Measurements from ENCODE around the gene PHACTR3. TPM values are rescaled to one million over a fixed set of nuclear protein-coding genes. Genes with fewer than 3 reads are reported as not detected.

PHACTR3 gene
- total and polyA plus RNA-seq, 2 donors: 2.9 to 35.8 TPM

- Histone ChIP-seq H3K27ac (ENCODE audit: low read depth in 1 of 2, low read length in 1 of 2) (no peak overlapping the region), H3K4me3 (ENCODE audit: low read length in 2 of 2) (no peak overlapping the region), H3K36me3 (ENCODE audit: control insufficient read depth in 2 of 2, insufficient read depth in 2 of 2, low read length in 1 of 2) (no peaks in the 10 kb centered on the region), H3K4me1 (ENCODE audit: control insufficient read depth in 2 of 2, insufficient read depth in 2 of 2, low read length in 2 of 2) (no peaks in the 10 kb centered on the region), H3K9me3 (ENCODE audit: control insufficient read depth in 2 of 2, insufficient read depth in 1 of 2, low read length in 1 of 2) (peaks cover 0 to 1% of the 10 kb centered on the region in 2 donors), H3K27me3 (ENCODE audit: control insufficient read depth in 2 of 2, insufficient read depth in 1 of 2, low read length in 1 of 2) (no peaks in the 10 kb centered on the region)
- DNase-seq (ENCODE audit: low read depth in 6 of 9, low spot score in 9 of 9): no peak
- WGBS: 63% methylated on average over 8 of the region's 8 CpGs
Observed at GRCh38 chr20:59630526-59630925, 26.2 kb downstream of the PHACTR3 start.

- H3K27ac ChIP-seq (ENCODE audit: low read depth in 1 of 2, low read length in 1 of 2): no peak overlapping the region
- 92% methylated on average over 14 of the region's 14 CpGs for WGBS
- peaks cover 0 to 1% of the 10 kb centered on the region in 2 donors for H3K9me3 ChIP-seq (ENCODE audit: control insufficient read depth in 2 of 2, insufficient read depth in 1 of 2, low read length in 1 of 2)
- H3K27me3 ChIP-seq (ENCODE audit: control insufficient read depth in 2 of 2, insufficient read depth in 1 of 2, low read length in 1 of 2): no peaks in the 10 kb centered on the region
- no peaks in the 10 kb centered on the region for H3K36me3 ChIP-seq (ENCODE audit: control insufficient read depth in 2 of 2, insufficient read depth in 2 of 2, low read length in 1 of 2)
- H3K4me3 ChIP-seq (ENCODE audit: low read length in 2 of 2): no peak overlapping the region
- DNase-seq (ENCODE audit: low read depth in 6 of 9, low spot score in 9 of 9): no peak
- H3K4me1 ChIP-seq (ENCODE audit: control insufficient read depth in 2 of 2, insufficient read depth in 2 of 2, low read length in 2 of 2): no peaks in the 10 kb centered on the region
Observed at GRCh38 chr20:59631751-59632540, 27.6 kb downstream of the PHACTR3 start.

GRCh38 chr20:59632541-59633113, 28.3 kb downstream of the PHACTR3 start:
- Histone ChIP-seq H3K27me3 (ENCODE audit: control insufficient read depth in 2 of 2, insufficient read depth in 1 of 2, low read length in 1 of 2) (no peaks in the 10 kb centered on the region), H3K4me3 (ENCODE audit: low read length in 2 of 2) (no peak overlapping the region), H3K4me1 (ENCODE audit: control insufficient read depth in 2 of 2, insufficient read depth in 2 of 2, low read length in 2 of 2) (no peaks in the 10 kb centered on the region), H3K36me3 (ENCODE audit: control insufficient read depth in 2 of 2, insufficient read depth in 2 of 2, low read length in 1 of 2) (no peaks in the 10 kb centered on the region), H3K27ac (ENCODE audit: low read depth in 1 of 2, low read length in 1 of 2) (no peak overlapping the region), H3K9me3 (ENCODE audit: control insufficient read depth in 2 of 2, insufficient read depth in 1 of 2, low read length in 1 of 2) (peaks cover 0 to 1% of the 10 kb centered on the region in 2 donors)
- DNase-seq (ENCODE audit: low read depth in 6 of 9, low spot score in 9 of 9): no peak
- 81% methylated on average over 8 of the region's 8 CpGs for WGBS

GRCh38 chr20:59633656-59634251, 29.4 kb downstream of the PHACTR3 start:
- H3K27me3 ChIP-seq (ENCODE audit: control insufficient read depth in 2 of 2, insufficient read depth in 1 of 2, low read length in 1 of 2): no peaks in the 10 kb centered on the region
- WGBS: 95% methylated on average over 6 of the region's 6 CpGs
- no peak overlapping the region for H3K27ac ChIP-seq (ENCODE audit: low read depth in 1 of 2, low read length in 1 of 2)
- H3K4me1 ChIP-seq (ENCODE audit: control insufficient read depth in 2 of 2, insufficient read depth in 2 of 2, low read length in 2 of 2): no peaks in the 10 kb centered on the region
- no peak overlapping the region for H3K4me3 ChIP-seq (ENCODE audit: low read length in 2 of 2)
- H3K36me3 ChIP-seq (ENCODE audit: control insufficient read depth in 2 of 2, insufficient read depth in 2 of 2, low read length in 1 of 2): no peaks in the 10 kb centered on the region
- H3K9me3 ChIP-seq (ENCODE audit: control insufficient read depth in 2 of 2, insufficient read depth in 1 of 2, low read length in 1 of 2): peaks cover 0 to 1% of the 10 kb centered on the region in 2 donors
- DNase-seq (ENCODE audit: low read depth in 6 of 9, low spot score in 9 of 9): no peak

- no peak overlapping the region for H3K4me3 ChIP-seq (ENCODE audit: low read length in 2 of 2)
- H3K36me3 ChIP-seq (ENCODE audit: control insufficient read depth in 2 of 2, insufficient read depth in 2 of 2, low read length in 1 of 2): no peaks in the 10 kb centered on the region
- H3K27ac ChIP-seq (ENCODE audit: low read depth in 1 of 2, low read length in 1 of 2): no peak overlapping the region
- H3K27me3 ChIP-seq (ENCODE audit: control insufficient read depth in 2 of 2, insufficient read depth in 1 of 2, low read length in 1 of 2): no peaks in the 10 kb centered on the region
- WGBS: 89% methylated on average over 18 of the region's 18 CpGs
- no peak for DNase-seq (ENCODE audit: low read depth in 6 of 9, low spot score in 9 of 9)
- H3K9me3 ChIP-seq (ENCODE audit: control insufficient read depth in 2 of 2, insufficient read depth in 1 of 2, low read length in 1 of 2): peaks cover 0 to 1% of the 10 kb centered on the region in 2 donors
- H3K4me1 ChIP-seq (ENCODE audit: control insufficient read depth in 2 of 2, insufficient read depth in 2 of 2, low read length in 2 of 2): no peaks in the 10 kb centered on the region
Observed at GRCh38 chr20:59634435-59635005, 30.2 kb downstream of the PHACTR3 start.

GRCh38 chr20:59636766-59637370, 32.5 kb downstream of the PHACTR3 start:
- Histone ChIP-seq H3K27ac (ENCODE audit: low read depth in 1 of 2, low read length in 1 of 2) (no peak overlapping the region), H3K36me3 (ENCODE audit: control insufficient read depth in 2 of 2, insufficient read depth in 2 of 2, low read length in 1 of 2) (no peaks in the 10 kb centered on the region), H3K4me3 (ENCODE audit: low read length in 2 of 2) (no peak overlapping the region), H3K27me3 (ENCODE audit: control insufficient read depth in 2 of 2, insufficient read depth in 1 of 2, low read length in 1 of 2) (no peaks in the 10 kb centered on the region), H3K9me3 (ENCODE audit: control insufficient read depth in 2 of 2, insufficient read depth in 1 of 2, low read length in 1 of 2) (peaks cover 0 to 1% of the 10 kb centered on the region in 2 donors), H3K4me1 (ENCODE audit: control insufficient read depth in 2 of 2, insufficient read depth in 2 of 2, low read length in 2 of 2) (no peaks in the 10 kb centered on the region)
- 82% methylated on average over 3 of the region's 3 CpGs for WGBS
- DNase-seq (ENCODE audit: low read depth in 6 of 9, low spot score in 9 of 9): no peak

GRCh38 chr20:59640267-59640666, 35.9 kb downstream of the PHACTR3 start:
- H3K4me3 ChIP-seq (ENCODE audit: low read length in 2 of 2): no peak overlapping the region
- no peak overlapping the region for H3K27ac ChIP-seq (ENCODE audit: low read depth in 1 of 2, low read length in 1 of 2)
- no peaks in the 10 kb centered on the region for H3K9me3 ChIP-seq (ENCODE audit: control insufficient read depth in 2 of 2, insufficient read depth in 1 of 2, low read length in 1 of 2)
- H3K36me3 ChIP-seq (ENCODE audit: control insufficient read depth in 2 of 2, insufficient read depth in 2 of 2, low read length in 1 of 2): no peaks in the 10 kb centered on the region
- 89% methylated on average over 5 of the region's 5 CpGs for WGBS
- no peaks in the 10 kb centered on the region for H3K27me3 ChIP-seq (ENCODE audit: control insufficient read depth in 2 of 2, insufficient read depth in 1 of 2, low read length in 1 of 2)
- DNase-seq (ENCODE audit: low read depth in 6 of 9, low spot score in 9 of 9): no peak
- H3K4me1 ChIP-seq (ENCODE audit: control insufficient read depth in 2 of 2, insufficient read depth in 2 of 2, low read length in 2 of 2): no peaks in the 10 kb centered on the region

GRCh38 chr20:59643615-59644061, 39.3 kb downstream of the PHACTR3 start:
- no peak overlapping the region for H3K4me3 ChIP-seq (ENCODE audit: low read length in 2 of 2)
- peaks cover 0 to 6% of the 10 kb centered on the region in 2 donors for H3K9me3 ChIP-seq (ENCODE audit: control insufficient read depth in 2 of 2, insufficient read depth in 1 of 2, low read length in 1 of 2)
- no peak overlapping the region for H3K27ac ChIP-seq (ENCODE audit: low read depth in 1 of 2, low read length in 1 of 2)
- H3K4me1 ChIP-seq (ENCODE audit: control insufficient read depth in 2 of 2, insufficient read depth in 2 of 2, low read length in 2 of 2): no peaks in the 10 kb centered on the region
- DNase-seq (ENCODE audit: low read depth in 6 of 9, low spot score in 9 of 9): no peak
- no peaks in the 10 kb centered on the region for H3K27me3 ChIP-seq (ENCODE audit: control insufficient read depth in 2 of 2, insufficient read depth in 1 of 2, low read length in 1 of 2)
- 88% methylated on average over 12 of the region's 12 CpGs for WGBS
- H3K36me3 ChIP-seq (ENCODE audit: control insufficient read depth in 2 of 2, insufficient read depth in 2 of 2, low read length in 1 of 2): no peaks in the 10 kb centered on the region

Measured in thymus (tissue), 11 donors.